HFFc6 (cell line): Measurements from ENCODE around the gene CDKN2D. TPM values are rescaled to one million over a fixed set of nuclear protein-coding genes. Genes with fewer than 3 reads are reported as not detected.

ENCODE experiments used
- DNase-seq: peaks from one replicate; pipeline ENCODE4 v3.0.0-alpha.2; 2018
- H3K27ac Mint-ChIP-seq: 2 replicates; pipeline ENCODE4 v1.8.0; 2020; ENCODE audit warnings: mild to moderate bottlenecking, mixed read lengths
- H3K27me3 Mint-ChIP-seq: 2 replicates; pipeline ENCODE4 v1.8.0; 2021; ENCODE audit warnings: mild to moderate bottlenecking, moderate library complexity, mixed read lengths; ENCODE audit not compliant: insufficient read depth
- H3K36me3 Mint-ChIP-seq: 2 replicates; pipeline ENCODE4 v1.8.0; 2021; ENCODE audit warnings: low read depth, mixed read lengths
- H3K4me1 Mint-ChIP-seq: 2 replicates; pipeline ENCODE4 v1.8.0; 2020; ENCODE audit warnings: low read depth, mixed read lengths
- H3K4me3 Mint-ChIP-seq: 2 replicates; pipeline ENCODE4 v1.8.0; 2020; ENCODE audit warnings: mild to moderate bottlenecking, moderate library complexity, mixed read lengths
- H3K9me3 Mint-ChIP-seq: 2 replicates; pipeline ENCODE4 v1.8.0; 2020; ENCODE audit warnings: mild to moderate bottlenecking, mixed read lengths
- CTCF ChIP-seq: fragments of 200-600 bp; sonication (generic); IDR thresholded peaks from 2 replicates; pipeline ENCODE4 v1.5.0; 2021; ENCODE audit warnings: antibody characterized with exemption, mild to moderate bottlenecking
- long read RNA-seq: library from polyadenylated mRNA; unstranded; transcript quantifications from one replicate; pipeline ENCODE4 v2.0.0, GENCODE V29; 2019
- total RNA-seq, 6 experiments: library from RNA; stranded (reverse); fragmentation: NEBNext Ultra II Directional; extraction: Animal tissue kit (Norgen Biotek cat#: 25700); gene quantifications; 2 replicates in 1 of 6; 3 replicates in 5 of 6; pipeline ENCODE4 v1.2.3, GENCODE V29; 2021

Gene CDKN2D
- total RNA-seq, result 10 to 100 TPM in 5 of 6 experiments, 1 to 10 TPM in 1; 8.0 to 14.7 (median 13.2) TPM
- long read RNA-seq, result 0 reads

DNA sequence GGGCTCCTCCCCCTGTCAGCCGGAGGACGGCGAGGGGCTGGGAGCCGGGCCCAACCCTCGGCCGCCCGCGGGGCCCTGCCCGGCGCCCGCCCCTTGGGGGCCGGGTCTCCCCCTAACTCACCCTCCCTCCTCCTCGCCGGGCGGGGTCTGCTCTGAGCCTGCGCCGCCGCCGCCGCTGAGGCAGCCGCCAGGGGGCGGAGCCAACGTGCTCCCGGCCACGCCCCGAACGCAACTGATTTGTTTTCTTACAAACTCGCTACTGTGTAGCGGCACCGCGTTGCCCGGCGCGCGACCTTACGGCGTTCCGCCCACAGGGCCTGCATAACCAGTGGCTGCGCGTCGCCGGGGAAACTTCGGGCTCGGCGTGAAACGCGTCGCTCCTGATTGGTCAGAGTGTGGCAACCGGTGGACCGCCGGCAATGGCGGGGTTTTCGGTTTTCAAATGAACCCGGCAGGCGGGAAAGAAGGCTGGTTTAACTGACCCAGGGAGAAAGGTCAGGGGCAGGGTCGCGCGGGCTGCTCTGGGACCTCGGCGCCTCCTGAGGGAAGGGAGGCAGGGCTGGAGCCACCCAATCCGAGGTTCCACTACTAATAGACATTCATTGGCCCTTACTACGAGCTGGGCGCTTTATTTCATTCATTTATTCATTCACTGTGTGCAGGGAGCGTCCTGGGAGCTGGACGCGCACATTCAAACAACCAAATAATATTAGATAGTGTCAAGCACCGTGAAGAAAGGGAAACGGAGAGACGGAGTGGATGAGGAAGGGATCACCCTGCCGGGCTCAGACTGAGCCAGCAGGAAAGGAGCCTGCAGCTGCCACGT, at the start of gene CDKN2D:
Gene CDKN2D (minus strand): TSS at position 154 of the 826 bp plus-strand sequence. CDS start 326 bp downstream, outside the sequence.
- H3K4me1 Mint-ChIP-seq, result peaks cover 47% of the 10 kb centered on the region
- DNase-seq, result peak; percentile 99
- H3K4me3 Mint-ChIP-seq, result peak within 1 kb of the TSS; percentile 92
- no peaks in the 10 kb centered on the region for H3K9me3 Mint-ChIP-seq
- 0 out of 2 replicates have a peak, but pooled peaks cover 4% of the 10 kb centered on the region for H3K36me3 Mint-ChIP-seq
- H3K27me3 Mint-ChIP-seq, result peaks cover 8% of the 10 kb centered on the region; the same call in 1 of the 2 replicates
- TF ChIP-seq CTCF, result peak; percentile 82
- H3K27ac Mint-ChIP-seq, result peak within 1 kb of the TSS; percentile 93

DNA sequence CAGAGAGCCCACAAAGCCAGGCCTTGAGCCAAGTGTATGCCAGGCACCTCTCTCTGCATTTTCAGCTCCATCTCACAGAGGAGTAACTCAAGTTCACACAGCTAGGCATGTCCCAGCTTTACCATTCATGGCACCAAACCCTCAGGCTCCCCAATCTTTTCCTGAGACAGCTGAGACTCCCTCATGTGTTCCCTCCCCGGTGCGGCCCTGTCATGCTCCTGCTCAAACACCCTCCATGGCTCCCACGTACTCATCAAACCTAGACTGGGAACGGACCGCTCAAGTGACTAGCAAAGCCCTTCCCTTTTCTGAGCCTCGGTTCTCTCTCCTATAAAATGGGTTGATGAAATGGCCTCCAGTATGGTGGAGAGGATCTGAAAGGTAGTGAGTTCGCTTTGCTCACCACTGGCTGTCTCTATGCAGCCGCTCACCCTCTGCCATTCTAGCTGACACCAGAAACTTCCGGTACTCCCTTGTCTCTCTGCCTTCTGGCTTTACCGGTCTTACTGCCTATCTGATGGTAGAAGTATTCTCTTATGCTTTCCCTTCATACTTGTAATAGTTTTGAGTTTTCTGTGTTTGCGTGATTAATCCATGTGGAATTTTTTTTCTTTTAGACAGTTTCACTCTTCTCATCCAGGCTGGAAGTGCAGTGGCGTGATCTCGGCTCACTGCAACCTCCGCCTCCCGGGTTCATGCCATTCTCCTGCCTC, 48.8 kb upstream of the CDKN2D start:
- peaks cover 2% of the 10 kb centered on the region for H3K27me3 Mint-ChIP-seq
- H3K9me3 Mint-ChIP-seq, result no peaks in the 10 kb centered on the region
- peaks cover 15% of the 10 kb centered on the region for H3K36me3 Mint-ChIP-seq
- H3K4me3 Mint-ChIP-seq, result peak overlapping the region; percentile 85
- DNase-seq, result peak; percentile 92
- peak overlapping the region; percentile 100 for H3K27ac Mint-ChIP-seq
- TF ChIP-seq CTCF, result no peak
- H3K4me1 Mint-ChIP-seq, result peaks cover 31% of the 10 kb centered on the region

DNA sequence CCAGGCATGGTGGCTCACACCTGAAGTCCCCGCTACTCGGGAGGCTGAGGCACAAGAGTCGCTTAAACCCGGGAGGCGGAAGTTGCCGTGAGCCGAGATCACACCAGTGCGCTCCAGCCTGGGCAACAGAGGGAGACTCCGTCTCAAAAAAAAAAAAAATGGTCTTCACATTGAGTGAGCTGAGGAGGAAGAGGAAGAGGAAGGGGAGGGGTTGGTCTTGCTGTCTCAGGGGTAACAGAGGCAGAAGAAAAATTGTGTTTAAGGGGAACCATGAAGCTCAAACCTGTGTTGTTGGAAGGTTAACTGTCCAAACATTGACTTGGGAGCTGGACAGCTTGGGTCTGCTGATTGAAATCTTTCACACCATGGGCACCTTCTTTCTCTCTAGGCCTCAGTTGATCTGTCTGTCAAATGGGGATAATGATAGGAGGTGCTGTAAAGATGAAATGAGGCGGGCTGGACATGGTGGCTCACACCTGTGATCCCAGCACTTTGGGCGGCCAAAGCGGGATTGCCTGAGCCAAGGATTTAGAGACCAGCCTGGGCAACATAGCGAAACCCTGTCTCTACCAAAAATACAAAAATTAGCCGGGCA, 46.7 kb upstream of the CDKN2D start:
- DNase-seq, result no peak
- peaks cover 8% of the 10 kb centered on the region for H3K36me3 Mint-ChIP-seq
- H3K4me1 Mint-ChIP-seq, result peaks cover 17% of the 10 kb centered on the region
- H3K9me3 Mint-ChIP-seq, result no peaks in the 10 kb centered on the region
- no peaks in the 10 kb centered on the region; the same call in 1 of the 2 replicates for H3K27me3 Mint-ChIP-seq
- peak overlapping the region; percentile 54 for H3K27ac Mint-ChIP-seq
- no peak overlapping the region for H3K4me3 Mint-ChIP-seq
- no peak for TF ChIP-seq CTCF

DNA sequence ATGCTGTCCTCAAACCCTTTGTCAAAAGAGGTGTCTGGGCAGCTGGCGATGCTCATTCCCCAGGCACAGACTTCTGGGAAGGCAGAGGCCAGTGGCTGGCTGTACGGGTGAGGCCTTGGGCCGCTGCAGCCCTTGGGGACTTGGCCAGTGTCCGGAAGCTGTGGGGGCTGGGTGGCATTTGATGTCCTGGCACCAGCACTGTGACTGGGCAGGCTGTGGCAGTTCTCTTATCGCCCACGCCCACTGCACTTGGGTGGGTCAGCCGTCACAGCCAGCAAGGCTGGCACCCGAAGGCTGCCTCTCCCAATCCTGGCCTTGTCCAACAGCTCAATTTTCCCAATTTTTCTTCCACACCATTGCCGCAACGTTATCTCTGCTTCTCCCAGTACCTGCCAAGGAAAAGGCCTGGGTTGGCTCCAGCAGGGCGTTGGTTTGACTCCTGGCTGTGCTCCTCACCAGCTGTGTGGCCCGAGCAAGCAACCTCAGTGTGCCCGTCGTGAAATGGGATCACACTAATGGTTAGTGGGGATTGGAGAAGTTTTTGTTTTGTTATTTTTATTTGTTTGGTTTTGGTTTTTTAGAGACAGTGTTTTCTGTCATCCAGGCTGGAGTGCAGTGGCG, 43.8 kb upstream of the CDKN2D start:
- H3K36me3 Mint-ChIP-seq, result peaks cover 5% of the 10 kb centered on the region
- TF ChIP-seq CTCF, result no peak
- no peaks in the 10 kb centered on the region; the same call in 1 of the 2 replicates for H3K27me3 Mint-ChIP-seq
- H3K27ac Mint-ChIP-seq, result no peak overlapping the region
- no peak for DNase-seq
- no peak overlapping the region for H3K4me3 Mint-ChIP-seq
- no peaks in the 10 kb centered on the region for H3K9me3 Mint-ChIP-seq
- peaks cover 9% of the 10 kb centered on the region for H3K4me1 Mint-ChIP-seq

GRCh38 chr19:10611907-10612306, 43.1 kb upstream of the CDKN2D start:
- Mint-ChIP-seq H3K27ac (no peak overlapping the region), H3K4me3 (no peak overlapping the region), H3K4me1 (peaks cover 2% of the 10 kb centered on the region), H3K9me3 (no peaks in the 10 kb centered on the region), H3K36me3 (no peaks in the 10 kb centered on the region; the same call in 1 of the 2 replicates), H3K27me3 (no peaks in the 10 kb centered on the region; the same call in 1 of the 2 replicates)
- DNase-seq, result no peak
- TF ChIP-seq CTCF, result no peak
